Renal cortex interstitium (tissue), 11 donors: ENCODE data around the gene NUMB. TPM values are rescaled to one million over a fixed set of nuclear protein-coding genes. Genes with fewer than 3 reads are reported as not detected.

ENCODE experiments used
- DNase-seq, 11 donors: peaks; one replicate each; pipeline ENCODE4 v3.0.0-alpha.2; 2013; ENCODE audit warnings: low read depth in 9 of 11, low spot score in 4 of 11; ENCODE audit errors: extremely low read depth in 1 of 11
- polyA plus RNA-seq, 3 donors: library from polyadenylated mRNA; unstranded; fragments of 120-200 nt; gene quantifications; one replicate each; pipeline ENCODE4 v1.2.1, GENCODE V29; 2013; ENCODE audit not compliant: insufficient read length in 3 of 3

Gene NUMB
- polyA plus RNA-seq, 3 donors: 78.3 to 112 (median 87.8) TPM

DNA sequence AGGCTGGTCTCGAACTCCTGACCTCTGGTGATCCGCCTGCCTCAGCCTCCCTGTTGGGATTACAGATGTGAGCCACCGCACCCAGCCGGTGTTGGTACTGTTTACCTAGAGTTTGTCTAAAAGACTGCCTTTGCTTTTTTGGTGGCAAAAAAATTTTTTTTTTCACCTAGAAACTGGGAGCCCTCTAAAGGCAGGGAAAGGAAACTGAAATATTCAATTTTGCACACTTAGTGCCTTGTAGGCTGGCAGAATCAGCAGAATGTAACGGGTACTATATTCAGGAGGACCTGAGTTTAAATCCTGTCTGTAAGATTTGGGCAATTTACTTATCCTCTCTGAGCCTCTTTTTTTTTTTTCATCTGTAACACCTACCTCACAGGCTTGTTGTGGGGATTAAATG lies 177.4 kb downstream of the NUMB start:
- no peak for DNase-seq

- DNase-seq: no peak
Measured at GRCh38 chr14:73277376-73277775, 181.0 kb downstream of the NUMB start.

- no peak for DNase-seq
Measured at GRCh38 chr14:73276836-73277235, 181.5 kb downstream of the NUMB start.

DNA sequence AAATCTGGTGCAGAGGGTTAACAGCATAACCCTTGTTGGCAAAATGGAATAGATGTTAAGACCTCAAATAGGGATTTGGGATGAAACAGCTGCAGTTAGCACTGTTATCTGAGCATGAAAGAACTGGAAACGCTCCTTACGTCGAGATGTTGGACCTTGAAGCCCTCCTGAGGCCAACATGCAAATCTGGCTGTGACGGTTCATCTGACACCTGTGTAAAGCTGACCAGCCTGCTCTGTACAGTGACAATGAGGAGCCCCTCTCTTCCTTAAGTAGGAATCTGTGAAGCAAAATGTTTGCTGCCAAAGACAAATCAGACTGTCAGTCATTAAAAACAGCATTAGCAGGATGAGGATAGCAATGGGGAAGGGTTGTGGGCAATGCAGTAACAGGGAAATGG lies 184.5 kb downstream of the NUMB start:
- no peak for DNase-seq

- DNase-seq: no peak
Measured at GRCh38 chr14:73272393-73272792, 186.0 kb downstream of the NUMB start.

DNA sequence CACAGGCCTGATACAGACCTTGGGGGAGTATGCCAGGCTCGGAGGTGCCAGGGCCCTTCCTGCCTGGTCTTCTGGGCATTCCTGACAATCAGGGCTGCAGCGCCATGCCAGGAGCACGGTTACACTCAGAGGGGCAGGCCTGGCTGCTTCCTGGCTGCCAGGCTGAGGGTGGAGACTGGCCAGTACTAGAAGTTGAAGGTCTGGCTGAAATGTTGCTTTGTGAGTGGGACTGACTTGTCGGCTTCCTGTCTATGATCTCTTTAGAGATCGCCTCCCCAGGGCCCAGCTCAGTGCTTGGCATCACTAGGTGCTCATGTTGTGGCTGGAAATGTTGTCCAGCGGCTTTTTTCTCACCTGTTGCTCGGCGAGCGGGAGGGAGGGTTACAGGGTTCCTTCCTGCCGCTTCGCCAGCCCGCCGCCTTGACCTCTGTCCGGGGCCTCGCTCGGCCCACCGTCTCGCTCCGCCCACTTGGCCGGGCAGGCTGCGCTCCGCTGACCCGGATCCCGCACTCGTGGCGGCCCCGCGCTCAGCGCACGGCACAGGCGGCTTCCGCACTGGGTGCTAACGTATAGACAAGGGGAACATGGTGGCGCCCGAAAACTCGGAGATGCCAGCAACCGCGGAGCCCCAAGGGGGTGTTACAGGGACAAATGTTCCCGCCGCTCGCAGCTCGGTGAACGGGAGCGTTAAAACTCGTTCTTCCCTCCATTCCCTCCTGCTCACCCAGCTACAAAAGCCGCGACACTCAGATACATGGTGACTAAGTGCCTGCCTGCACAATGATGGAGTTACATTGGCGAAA lies 188.4 kb downstream of the NUMB start:
- DNase-seq: peak in 5 of 11 donors; percentile 19 to 40 (median 31)

DNA sequence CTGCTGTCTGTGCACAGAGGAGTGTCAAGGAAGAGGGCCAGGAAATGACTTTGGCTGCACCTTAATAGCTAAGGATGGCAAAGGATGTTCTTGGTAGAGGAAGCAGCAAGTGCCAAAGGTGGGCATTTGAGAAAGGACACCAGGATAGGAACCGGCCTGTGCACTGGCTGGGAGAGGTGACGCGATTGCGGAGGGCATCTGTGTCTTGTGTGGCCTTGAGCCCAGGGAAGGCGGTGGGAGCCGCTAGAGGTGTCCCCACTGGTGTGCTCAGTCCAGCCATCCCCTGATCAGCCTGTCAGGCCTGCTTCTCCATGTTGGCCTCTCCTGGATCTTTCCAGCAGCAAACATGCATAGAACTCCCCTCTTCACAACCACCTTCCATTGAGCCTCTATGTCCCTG lies 190.9 kb downstream of the NUMB start:
- no peak for DNase-seq

DNA sequence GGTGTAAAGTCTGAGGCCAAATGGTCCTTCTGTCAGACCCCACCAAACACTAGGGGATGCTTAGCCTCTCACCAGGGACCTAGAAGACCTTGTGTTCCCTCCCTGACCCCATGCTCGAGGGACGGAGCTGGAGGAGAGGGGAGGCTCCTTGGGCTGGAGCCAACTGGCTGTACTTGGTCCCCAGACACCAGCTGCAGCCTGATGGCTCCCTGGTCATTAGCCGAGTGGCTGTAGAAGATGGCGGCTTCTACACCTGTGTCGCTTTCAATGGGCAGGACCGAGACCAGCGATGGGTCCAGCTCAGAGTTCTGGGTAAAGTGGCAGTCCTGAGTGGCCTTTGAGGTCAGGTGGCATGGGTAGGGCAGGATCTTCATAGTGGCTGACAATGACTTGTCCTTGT lies 192.0 kb downstream of the NUMB start:
- DNase-seq: no peak

DNA sequence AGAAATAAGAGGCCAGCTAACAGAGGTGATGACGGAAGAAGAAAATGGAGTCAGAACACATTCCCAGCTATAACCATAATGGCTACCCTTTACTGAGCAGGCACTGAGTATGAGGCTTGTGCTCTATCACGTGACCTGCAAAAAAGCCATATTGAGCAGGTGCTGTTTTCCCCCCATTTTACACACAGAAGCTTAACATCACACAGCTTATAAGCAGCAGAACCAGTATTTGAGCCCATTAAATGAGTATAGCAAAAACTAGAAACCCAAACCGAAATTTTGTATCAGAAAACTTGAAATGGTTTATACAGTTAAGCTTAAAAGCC lies 192.7 kb downstream of the NUMB start:
- DNase-seq: no peak

- DNase-seq: no peak
Measured at GRCh38 chr14:73264885-73265720, 193.2 kb downstream of the NUMB start.

DNA sequence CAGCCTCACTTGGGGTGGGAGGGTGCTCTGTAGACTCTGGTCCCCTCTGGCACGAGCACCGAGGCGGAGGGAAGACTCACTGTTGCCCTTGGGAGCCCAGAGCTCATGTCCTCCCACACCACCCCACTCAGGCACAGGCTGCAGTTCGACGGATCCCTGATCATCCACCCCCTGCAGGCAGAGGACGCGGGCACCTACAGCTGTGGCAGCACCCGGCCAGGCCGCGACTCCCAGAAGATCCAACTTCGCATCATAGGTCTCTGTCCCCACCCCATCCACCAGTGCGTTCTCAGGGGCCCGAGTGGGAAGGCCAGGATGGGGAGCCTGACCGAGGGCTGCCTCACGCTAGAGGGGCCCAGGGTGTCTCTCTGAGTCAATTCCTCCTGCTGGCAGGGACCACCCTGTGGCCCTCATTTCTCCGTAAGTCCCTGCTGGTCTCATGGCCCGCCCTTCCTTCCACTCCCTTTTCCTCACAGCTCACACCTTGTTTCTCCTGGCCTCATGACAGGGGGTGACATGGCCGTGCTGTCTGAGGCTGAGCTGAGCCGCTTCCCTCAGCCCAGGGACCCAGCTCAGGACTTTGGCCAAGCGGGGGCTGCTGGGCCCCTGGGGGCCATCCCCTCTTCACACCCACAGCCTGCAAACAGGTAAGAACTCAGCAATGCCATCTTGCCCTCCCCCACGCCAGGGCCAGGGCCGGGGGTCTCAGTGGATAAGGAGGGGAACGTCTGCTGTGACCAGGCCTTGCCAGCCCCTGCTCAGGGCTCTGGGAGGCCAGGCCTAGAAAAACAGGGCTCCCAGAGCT lies 194.1 kb downstream of the NUMB start:
- DNase-seq: no peak

GRCh38 chr14:73263606-73264005 lies 194.7 kb downstream of the NUMB start:
- DNase-seq: no peak

GRCh38 chr14:73262427-73263183 lies 195.7 kb downstream of the NUMB start:
- no peak for DNase-seq

- no peak for DNase-seq
Measured at GRCh38 chr14:73261520-73262426, 196.6 kb downstream of the NUMB start.

GRCh38 chr14:73261075-73261474 lies 197.3 kb downstream of the NUMB start:
- no peak for DNase-seq

DNA sequence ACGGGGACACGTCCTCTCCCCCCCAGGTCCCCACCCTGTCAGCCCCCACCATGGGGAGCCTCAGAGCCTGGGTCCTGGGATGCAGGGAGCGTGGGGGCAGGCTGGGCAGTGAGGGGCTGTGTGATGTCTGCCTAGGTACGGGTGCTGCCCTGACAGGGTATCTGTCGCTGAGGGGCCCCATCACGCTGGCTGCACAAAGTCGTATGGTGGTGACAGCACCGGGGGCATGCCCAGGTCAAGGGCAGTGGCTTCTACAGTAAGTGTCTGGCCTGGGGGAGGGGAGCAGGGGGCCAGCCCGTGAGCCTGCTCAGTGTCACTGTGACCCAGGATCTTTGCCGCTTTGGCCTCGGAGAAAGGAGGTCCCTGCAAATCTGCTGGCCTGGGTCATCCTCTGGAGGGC lies 197.8 kb downstream of the NUMB start:
- no peak for DNase-seq

DNA sequence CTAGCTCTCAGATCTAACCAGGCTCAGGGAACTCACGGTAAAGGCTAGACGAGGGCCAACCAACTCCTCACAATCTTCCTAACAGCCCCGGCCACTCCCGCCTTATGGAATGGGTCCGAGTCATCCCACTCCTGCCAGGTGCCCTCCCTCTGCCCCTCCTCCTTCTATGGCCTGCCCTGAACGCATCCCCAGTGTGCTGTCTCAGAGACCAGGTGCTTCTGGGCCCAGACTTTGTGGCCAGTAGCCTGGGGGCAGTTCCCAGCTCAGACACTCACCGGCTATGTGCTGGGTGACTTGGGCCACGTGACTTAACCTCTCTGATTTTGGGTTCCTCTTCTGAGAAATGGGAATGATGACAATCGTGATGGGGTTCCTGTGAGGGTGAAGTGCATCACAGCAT lies 198.5 kb downstream of the NUMB start:
- DNase-seq: no peak
